Lower leg skin (tissue), 4 donors: ENCODE measurements around the gene CPLX3. TPM values are rescaled to one million over a fixed set of nuclear protein-coding genes. Genes with fewer than 3 reads are reported as not detected.

Experiments
- DNase-seq, 2 donors: peaks; one replicate each; pipeline ENCODE4 v3.0.0-alpha.2; 2019; ENCODE audit warnings: low spot score in 2 of 2
- H3K4me3 ChIP-seq: fragments of 200-600 bp; sonication (generic); 2 replicates; pipeline ENCODE4 v1.5.1; 2017; ENCODE audit warnings: mild to moderate bottlenecking, low read depth; ENCODE audit not compliant: poor library complexity, severe bottlenecking
- CTCF ChIP-seq, 3 donors: fragments of 450-650 bp; IDR thresholded peaks; one replicate each; pipeline ENCODE4 v1.5.1; 2016; ENCODE audit warnings: antibody characterized with exemption in 3 of 3, mild to moderate bottlenecking in 3 of 3, moderate library complexity in 2 of 3
- POLR2A ChIP-seq, 2 donors: fragments of 450-650 bp; IDR thresholded peaks; one replicate each; pipeline ENCODE4 v1.6.1; 2016 to 2017; ENCODE audit warnings: antibody characterized with exemption in 2 of 2, mild to moderate bottlenecking in 1 of 2, moderate library complexity in 1 of 2
- WGBS, 2 donors: methylation state at CpG; one replicate each; pipeline ENCODE4 v1.1.5; 2018; 5-methylcytosine and 5-hydroxymethylcytosine counted together
- intact Hi-C: fragments of 100-400 bp; cut with DNase I; formaldehyde crosslinking; loops from one replicate; pipeline ENCODE4 v1.15.0; 2023; ENCODE audit warnings: low total_unique reads
- total RNA-seq, 4 donors: library from RNA; depleted of rRNA; stranded (reverse); fragments of >200 nt; gene quantifications; one replicate each; pipeline ENCODE4 v1.1.0, GENCODE V29; 2016

CPLX3 gene
- total RNA-seq, 4 donors from 2014 or later: 0.17 to 0.84 (median 0.28) TPM

- no peak for DNase-seq
- TF ChIP-seq CTCF (IDR thresholded peaks at IDR 0.05): no peak
- TF ChIP-seq POLR2A (IDR thresholded peaks at IDR 0.05): no peak
- no peak overlapping the region for H3K4me3 ChIP-seq
- intact Hi-C loops: no loop called here
- WGBS, 2 donors: 38 to 46% methylated on average over 15 of the region's 15 CpGs
Measured at GRCh38 chr15:74790080-74790916, 36.1 kb upstream of the CPLX3 start.

GRCh38 chr15:74791007-74791406 is 35.4 kb upstream of the CPLX3 start:
- TF ChIP-seq CTCF (IDR thresholded peaks at IDR 0.05) (no peak), POLR2A (IDR thresholded peaks at IDR 0.05) (no peak)
- DNase-seq: no peak
- intact Hi-C loops: no loop called here
- WGBS, 2 donors: 61 to 68% methylated on average over 1 of the region's 1 CpG
- H3K4me3 ChIP-seq: no peak overlapping the region

- TF ChIP-seq POLR2A (IDR thresholded peaks at IDR 0.05) (no peak), CTCF (IDR thresholded peaks at IDR 0.05) (no peak)
- DNase-seq: no peak
- intact Hi-C loops: no loop called here
- no peak overlapping the region for H3K4me3 ChIP-seq
- 53 to 67% methylated on average over 7 of the region's 7 CpGs for WGBS, 2 donors
Measured at GRCh38 chr15:74791667-74792066, 34.8 kb upstream of the CPLX3 start.

- WGBS, 2 donors: 70 to 80% methylated on average over 10 to 12 of the region's 12 CpGs
- intact Hi-C loops: no loop called here
- no peak overlapping the region for H3K4me3 ChIP-seq
- DNase-seq: peak in 1 of 2 donors; percentile 84
- TF ChIP-seq CTCF (IDR thresholded peaks at IDR 0.05) (no peak), POLR2A (IDR thresholded peaks at IDR 0.05) (no peak)
Measured at GRCh38 chr15:74792227-74793016, 34.0 kb upstream of the CPLX3 start.

GRCh38 chr15:74793135-74794028 is 33.0 kb upstream of the CPLX3 start:
- peak in 1 of 2 donors; percentile 86 for DNase-seq
- intact Hi-C loops: no loop called here
- TF ChIP-seq POLR2A (IDR thresholded peaks at IDR 0.05) (no peak), CTCF (IDR thresholded peaks at IDR 0.05) (no peak)
- 59 to 68% methylated on average over 12 of the region's 12 CpGs for WGBS, 2 donors
- H3K4me3 ChIP-seq: no peak overlapping the region
